Activated CD4-positive, alpha-beta T cell treated with anti-CD3 and anti-CD28 coated beads, Interleukin-2, amount 50 U/mL, for 16 hours (primary cell): Measurements from ENCODE around the gene AQP7.
"Not testable (repeated sequence)": the region's sequence is repeated elsewhere in the genome, so short reads cannot be mapped to it uniquely, and the experiment has no call there.

ENCODE experiments used
- DNase-seq: peaks from one replicate; pipeline ENCODE4 v3.0.0-alpha.2; 2020

AQP7 gene

GRCh38 chr9:33366979-33367480 lies 35.3 kb downstream of the AQP7 start:
- no peak for DNase-seq

GRCh38 chr9:33364814-33365213 lies 37.6 kb downstream of the AQP7 start:
- DNase-seq, result not testable (repeated sequence)

GRCh38 chr9:33364127-33364526 lies 38.2 kb downstream of the AQP7 start:
- no peak for DNase-seq

GRCh38 chr9:33358641-33359040 lies 43.7 kb downstream of the AQP7 start:
- not testable (repeated sequence) for DNase-seq

GRCh38 chr9:33355933-33356332 lies 46.4 kb downstream of the AQP7 start:
- DNase-seq, result no peak

GRCh38 chr9:33354651-33355211 lies 47.6 kb downstream of the AQP7 start:
- DNase-seq, result no peak

- DNase-seq, result no peak
Observed at GRCh38 chr9:33351547-33351946, 50.8 kb downstream of the AQP7 start.

GRCh38 chr9:33350310-33350709 lies 52.1 kb downstream of the AQP7 start:
- DNase-seq, result no peak

- DNase-seq, result no peak
Observed at GRCh38 chr9:33349743-33350142, 52.6 kb downstream of the AQP7 start.

- DNase-seq, result no peak
Observed at GRCh38 chr9:33348998-33349397, 53.4 kb downstream of the AQP7 start.

- DNase-seq, result no peak
Observed at GRCh38 chr9:33346564-33346963, 55.8 kb downstream of the AQP7 start.

- DNase-seq, result no peak
Observed at GRCh38 chr9:33344145-33344544, 58.2 kb downstream of the AQP7 start.

- no peak for DNase-seq
Observed at GRCh38 chr9:33341182-33341581, 61.2 kb downstream of the AQP7 start.

- DNase-seq, result no peak
Observed at GRCh38 chr9:33340186-33340585, 62.2 kb downstream of the AQP7 start.
